Calu3 (cell line): ENCODE results near the gene TMUB2. TPM values are rescaled to one million over a fixed set of nuclear protein-coding genes. Genes with fewer than 3 reads are reported as not detected.
A peak's percentile ranks its signal among the peaks of the same experiment; 100 is the strongest.

ENCODE experiments used
- BruUV-seq: library from RNA; stranded (reverse); fragments of 400-500 nt; replicated peaks from 2 replicates; lab custom pipeline; 2021; lab: Mats Ljungman, UMichigan
- CTCF ChIA-PET: fragments of 300-600 bp; sonication (Branson Sonifier 250); formaldehyde crosslinking; loops from one replicate; lab custom pipeline; 2022; ENCODE audit warnings: antibody characterized with exemption; lab: Charles Lee
- DNase-seq: peaks from one replicate; pipeline ENCODE4 v3.0.0; 2022
- H3K27ac Mint-ChIP-seq: one replicate; pipeline ENCODE4 v1.8.0; 2022; ENCODE audit warnings: mixed read lengths; ENCODE audit not compliant: unreplicated experiment
- H3K27me3 Mint-ChIP-seq: one replicate; pipeline ENCODE4 v1.8.0; 2022; ENCODE audit warnings: mixed read lengths; ENCODE audit not compliant: unreplicated experiment
- H3K36me3 Mint-ChIP-seq: one replicate; pipeline ENCODE4 v1.8.0; 2022; ENCODE audit warnings: mild to moderate bottlenecking, moderate library complexity, mixed read lengths; ENCODE audit not compliant: insufficient read depth, unreplicated experiment
- H3K4me1 Mint-ChIP-seq: one replicate; pipeline ENCODE4 v1.8.0; 2022; ENCODE audit warnings: mild to moderate bottlenecking, low read depth, mixed read lengths; ENCODE audit not compliant: unreplicated experiment
- H3K4me3 Mint-ChIP-seq: one replicate; pipeline ENCODE4 v1.8.0; 2022; ENCODE audit warnings: mild to moderate bottlenecking, low read depth, moderate library complexity, mixed read lengths; ENCODE audit not compliant: unreplicated experiment
- H3K9me3 Mint-ChIP-seq: one replicate; pipeline ENCODE4 v1.8.0; 2022; ENCODE audit warnings: low read depth, mixed read lengths; ENCODE audit not compliant: unreplicated experiment
- CTCF ChIP-seq: fragments of 200-600 bp; IDR thresholded peaks from one replicate; pipeline ENCODE4 v1.8.0; 2022; ENCODE audit warnings: antibody characterized with exemption; ENCODE audit not compliant: unreplicated experiment
- intact Hi-C: fragments of 100-400 bp; cut with micrococcal nuclease; formaldehyde crosslinking; loops from one replicate; pipeline ENCODE4 v1.10.0; 2022; ENCODE audit not compliant: unreplicated experiment
- total RNA-seq: library from RNA; stranded (reverse); gene quantifications from 2 replicates; pipeline ENCODE4 v1.2.3, GENCODE V29; 2022

TMUB2 gene
- total RNA-seq, 1 experiment from 2014 or later: 56.0 TPM

- Mint-ChIP-seq H3K36me3 (peaks cover 80% of the 10 kb centered on the region), H3K27ac (no peak overlapping the region), H3K4me3 (peak overlapping the region; percentile 86), H3K4me1 (peaks cover 17% of the 10 kb centered on the region), H3K27me3 (no peaks in the 10 kb centered on the region), H3K9me3 (no peaks in the 10 kb centered on the region)
- BruUV-seq: no TSS peak
- no peak for TF ChIP-seq CTCF
- no peak for DNase-seq
- CTCF ChIA-PET: interaction anchor here (0.7 to 1.4 kb wide), 2 partner anchors 13 to 15 kb away, joined by 3 to 4 read pairs; no protein-coding TSS in a partner anchor
- intact Hi-C loops: no loop called here
Observed at GRCh38 chr17:44216694-44217093, 29.9 kb downstream of the TMUB2 start.

GRCh38 chr17:44217738-44218343 is 31.1 kb downstream of the TMUB2 start:
- no peaks in the 10 kb centered on the region for H3K27me3 Mint-ChIP-seq
- BruUV-seq: no TSS peak
- no peak for TF ChIP-seq CTCF
- H3K36me3 Mint-ChIP-seq: peaks cover 82% of the 10 kb centered on the region
- CTCF ChIA-PET: interaction anchor here (0.5 to 1.9 kb wide), 12 partner anchors 11 to 140 kb away, joined by 3 to 8 read pairs (median 4); partner anchors contain the start of genes RUNDC3A, SLC25A39 and TMUB2
- intact Hi-C loops: no loop called here
- peaks cover 25% of the 10 kb centered on the region for H3K4me1 Mint-ChIP-seq
- H3K27ac Mint-ChIP-seq: peak overlapping the region; percentile 8
- peak overlapping the region; percentile 86 for H3K4me3 Mint-ChIP-seq
- DNase-seq: no peak
- no peaks in the 10 kb centered on the region for H3K9me3 Mint-ChIP-seq

DNA sequence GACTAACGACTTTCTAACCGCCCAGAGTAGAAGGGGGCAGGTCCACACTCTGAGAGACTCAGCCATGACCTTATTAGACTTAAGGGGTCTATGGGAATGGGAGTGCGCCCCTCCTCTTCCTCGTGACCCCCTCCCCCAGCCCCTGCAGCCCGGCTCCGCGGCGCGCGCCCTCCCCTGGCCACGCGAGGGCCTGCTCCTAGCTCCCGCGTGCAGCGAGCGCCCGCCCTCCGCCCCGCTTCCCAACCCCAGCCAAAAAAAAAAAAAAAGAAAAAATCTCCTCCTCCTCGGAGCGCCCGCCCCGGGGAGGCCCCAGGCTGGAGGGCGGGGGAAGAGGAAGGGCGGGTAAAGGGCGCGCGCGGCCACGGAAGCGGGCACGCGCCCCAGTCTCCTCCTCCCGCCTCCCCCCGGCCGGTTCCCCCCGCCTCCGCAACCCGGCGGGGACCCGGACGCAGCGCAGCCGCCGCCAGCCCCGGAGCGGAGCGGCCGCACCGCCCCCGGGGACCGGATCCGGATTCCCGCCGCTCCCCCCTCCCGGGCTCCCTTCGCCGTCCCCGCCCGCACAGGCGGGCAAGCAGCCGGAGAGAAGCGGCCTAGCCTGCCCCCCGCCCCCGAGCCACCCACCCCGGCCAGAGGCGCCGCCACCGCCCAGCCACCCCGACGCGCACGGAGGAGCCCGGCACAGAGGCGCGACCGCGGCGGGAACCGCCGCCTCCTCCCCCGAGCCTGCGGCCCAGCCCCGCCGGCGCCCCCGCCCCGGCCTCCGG is 31.8 kb downstream of the TMUB2 start:
- Mint-ChIP-seq H3K27ac (peak overlapping the region; percentile 8), H3K9me3 (no peaks in the 10 kb centered on the region), H3K4me1 (peaks cover 32% of the 10 kb centered on the region), H3K36me3 (peaks cover 81% of the 10 kb centered on the region), H3K4me3 (peak overlapping the region; percentile 86), H3K27me3 (no peaks in the 10 kb centered on the region)
- CTCF ChIA-PET: interaction anchor here (0.6 to 1.9 kb wide), 11 partner anchors 10 to 139 kb away, joined by 3 to 8 read pairs (median 3); partner anchors contain the start of genes RUNDC3A, SLC25A39 and TMUB2
- TF ChIP-seq CTCF: peak; percentile 84
- no TSS peak for BruUV-seq
- intact Hi-C loops: no loop called here
- peak; percentile 96 for DNase-seq

DNA sequence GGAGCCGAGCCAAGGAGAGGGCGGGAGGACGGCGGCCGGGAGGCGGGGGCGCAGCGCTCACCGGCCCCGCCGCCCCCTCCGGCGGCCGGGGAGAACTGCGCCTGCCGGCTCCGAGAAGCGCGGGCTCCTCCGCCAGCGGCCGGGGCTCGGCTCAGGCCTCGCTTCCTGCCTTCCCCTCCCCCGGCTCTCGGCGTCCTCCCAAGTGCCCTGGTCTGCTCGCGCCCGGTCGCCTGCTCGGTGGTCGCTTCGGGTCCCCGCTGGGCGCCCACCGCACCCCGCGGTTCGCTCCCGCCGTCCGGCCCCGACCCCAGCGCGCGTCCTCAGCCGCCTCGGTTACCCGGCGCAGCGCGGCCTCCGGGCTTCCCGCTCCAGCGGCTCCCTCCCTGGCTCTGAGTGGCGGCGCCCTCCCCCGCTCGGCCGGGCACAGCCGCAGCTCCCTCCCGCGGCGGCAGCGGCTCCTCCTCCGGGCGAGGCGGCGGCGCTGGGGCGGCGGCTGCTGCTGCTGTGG is 32.4 kb downstream of the TMUB2 start:
- H3K36me3 Mint-ChIP-seq: peaks cover 80% of the 10 kb centered on the region
- no peaks in the 10 kb centered on the region for H3K27me3 Mint-ChIP-seq
- BruUV-seq: no TSS peak
- intact Hi-C loops: no loop called here
- peak; percentile 90 for DNase-seq
- no peak overlapping the region for H3K27ac Mint-ChIP-seq
- peak overlapping the region; percentile 86 for H3K4me3 Mint-ChIP-seq
- no peaks in the 10 kb centered on the region for H3K9me3 Mint-ChIP-seq
- CTCF ChIA-PET: interaction anchor here (0.5 to 1.2 kb wide), 4 partner anchors 13 to 470 kb away, joined by 3 to 8 read pairs (median 4); no protein-coding TSS in a partner anchor
- TF ChIP-seq CTCF: peak; percentile 77
- peaks cover 37% of the 10 kb centered on the region for H3K4me1 Mint-ChIP-seq
